ENCODE results near the gene CDKAL1. TPM values are rescaled to one million over a fixed set of nuclear protein-coding genes. Genes with fewer than 3 reads are reported as not detected.

Gene CDKAL1
- total and polyA plus RNA-seq, 2 of the 13 experiments (the other 11 are each of a cell fraction or from before 2014, with no cell fraction given) = 9.5 to 27.7 TPM

DNA sequence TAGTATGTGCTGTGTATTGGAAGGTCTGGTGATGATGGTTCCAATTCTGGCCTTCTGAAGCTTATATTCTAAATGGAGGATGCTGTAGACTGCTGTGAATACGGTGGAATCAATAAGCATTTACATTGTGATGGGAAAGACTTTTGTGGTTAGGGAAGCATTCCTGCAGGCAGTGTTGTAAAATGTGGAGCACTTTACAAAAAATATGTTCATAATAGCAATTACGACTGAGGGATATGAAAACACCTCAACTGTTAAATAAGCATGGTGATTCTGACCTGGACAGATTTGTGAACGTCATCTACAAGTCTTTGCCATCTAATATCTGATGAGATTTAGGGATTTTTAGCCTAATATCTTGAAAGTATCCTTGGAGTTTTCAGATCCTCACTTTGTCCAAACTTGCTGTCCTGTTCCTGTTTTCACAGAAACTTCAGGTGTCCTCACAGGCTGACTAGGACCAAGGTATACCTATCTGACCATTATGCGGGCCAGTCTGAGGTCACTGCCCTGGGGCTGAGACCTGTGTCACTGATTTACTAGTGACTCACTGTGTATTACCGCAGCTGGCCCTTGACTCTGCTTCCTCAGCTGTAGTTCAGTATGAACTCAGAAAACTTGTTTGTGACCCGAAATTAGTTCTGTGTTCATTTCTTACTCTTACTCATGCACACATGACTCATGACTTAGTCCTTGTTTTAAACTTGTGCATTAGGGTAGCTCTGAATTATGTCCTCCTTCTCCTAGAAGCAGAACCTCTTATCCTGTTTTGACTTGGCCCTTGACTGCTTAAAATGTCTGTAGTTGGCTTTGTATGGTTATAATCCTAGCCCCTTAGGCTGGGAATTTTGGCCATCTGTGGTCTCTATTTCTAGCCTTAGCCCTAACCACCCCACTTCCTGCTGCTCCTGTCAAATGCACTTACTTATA is 343.0 kb downstream of the CDKAL1 start (continued):
- no peak for TF ChIP-seq TCF12 (IDR thresholded peaks at IDR 0.05)
- no peak for TF ChIP-seq TCF12 (CRISPR knock-in tag; IDR thresholded peaks at IDR 0.05)
- peak; percentile 54; the same call in 1 of the 2 replicates for TF ChIP-seq CREM (IDR thresholded peaks at IDR 0.05)
- no peak for TF ChIP-seq CREM (CRISPR knock-in tag; IDR thresholded peaks at IDR 0.05)
- 0 out of 4 replicates have a peak, but pooled peaks of 1 of the 2 experiments have one; percentile 12 for TF ChIP-seq HMGXB4 (CRISPR knock-in tag; IDR thresholded peaks at IDR 0.05; ENCODE audit: borderline replicate concordance in 1 of 2, low read depth in 1 of 2)
- 0 out of 2 replicates have a peak, but pooled peaks have one; percentile 81 for TF ChIP-seq CC2D1A (CRISPR knock-in tag; IDR thresholded peaks at IDR 0.05)
- TF ChIP-seq, protein P1, sequence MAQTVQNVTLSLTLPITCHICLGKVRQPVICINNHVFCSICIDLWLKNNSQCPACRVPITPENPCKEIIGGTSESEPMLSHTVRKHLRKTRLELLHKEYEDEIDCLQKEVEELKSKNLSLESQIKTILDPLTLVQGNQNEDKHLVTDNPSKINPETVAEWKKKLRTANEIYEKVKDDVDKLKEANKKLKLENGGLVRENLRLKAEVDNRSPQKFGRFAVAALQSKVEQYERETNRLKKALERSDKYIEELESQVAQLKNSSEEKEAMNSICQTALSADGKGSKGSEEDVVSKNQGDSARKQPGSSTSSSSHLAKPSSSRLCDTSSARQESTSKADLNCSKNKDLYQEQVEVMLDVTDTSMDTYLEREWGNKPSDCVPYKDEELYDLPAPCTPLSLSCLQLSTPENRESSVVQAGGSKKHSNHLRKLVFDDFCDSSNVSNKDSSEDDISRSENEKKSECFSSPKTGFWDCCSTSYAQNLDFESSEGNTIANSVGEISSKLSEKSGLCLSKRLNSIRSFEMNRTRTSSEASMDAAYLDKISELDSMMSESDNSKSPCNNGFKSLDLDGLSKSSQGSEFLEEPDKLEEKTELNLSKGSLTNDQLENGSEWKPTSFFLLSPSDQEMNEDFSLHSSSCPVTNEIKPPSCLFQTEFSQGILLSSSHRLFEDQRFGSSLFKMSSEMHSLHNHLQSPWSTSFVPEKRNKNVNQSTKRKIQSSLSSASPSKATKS (CRISPR knock-in tag; IDR thresholded peaks at IDR 0.05) = no peak
- peak; percentile 70; the same call in 1 of the 2 replicates for TF ChIP-seq ZNF766 (CRISPR knock-in tag; IDR thresholded peaks at IDR 0.05; ENCODE audit: borderline replicate concordance)
- 0 out of 2 replicates have a peak, but pooled peaks have one; percentile 9 for TF ChIP-seq CTCF (CRISPR knock-in tag; IDR thresholded peaks at IDR 0.05)
- no peak for TF ChIP-seq ZBTB26 (CRISPR knock-in tag; IDR thresholded peaks at IDR 0.05; ENCODE audit: borderline replicate concordance)
- TF ChIP-seq ZFP36L1 (CRISPR knock-in tag; IDR thresholded peaks at IDR 0.05) = peak; percentile 72; the same call in 1 of the 2 replicates
- TF ChIP-seq ERF (CRISPR knock-in tag; IDR thresholded peaks at IDR 0.05) = peak; percentile 87
- TF ChIP-seq ZNF331 (CRISPR knock-in tag; IDR thresholded peaks at IDR 0.05) = peak; percentile 75; the same call in 1 of the 2 replicates
- TF ChIP-seq, protein P2, sequence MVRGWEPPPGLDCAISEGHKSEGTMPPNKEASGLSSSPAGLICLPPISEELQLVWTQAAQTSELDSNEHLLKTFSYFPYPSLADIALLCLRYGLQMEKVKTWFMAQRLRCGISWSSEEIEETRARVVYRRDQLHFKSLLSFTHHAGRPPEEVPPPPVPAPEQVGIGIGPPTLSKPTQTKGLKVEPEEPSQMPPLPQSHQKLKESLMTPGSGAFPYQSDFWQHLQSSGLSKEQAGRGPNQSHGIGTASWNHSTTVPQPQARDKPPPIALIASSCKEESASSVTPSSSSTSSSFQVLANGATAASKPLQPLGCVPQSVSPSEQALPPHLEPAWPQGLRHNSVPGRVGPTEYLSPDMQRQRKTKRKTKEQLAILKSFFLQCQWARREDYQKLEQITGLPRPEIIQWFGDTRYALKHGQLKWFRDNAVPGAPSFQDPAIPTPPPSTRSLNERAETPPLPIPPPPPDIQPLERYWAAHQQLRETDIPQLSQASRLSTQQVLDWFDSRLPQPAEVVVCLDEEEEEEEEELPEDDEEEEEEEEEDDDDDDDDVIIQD (CRISPR knock-in tag; IDR thresholded peaks at IDR 0.05; ENCODE audit: low read depth) = peak; percentile 96
- TF ChIP-seq MEIS1 (CRISPR knock-in tag; IDR thresholded peaks at IDR 0.05; ENCODE audit: borderline replicate concordance) = peak; percentile 71; the same call in 1 of the 2 replicates
- peak; percentile 63; the same call in 1 of the 2 replicates for TF ChIP-seq ZNF792 (CRISPR knock-in tag; IDR thresholded peaks at IDR 0.05)
- TF ChIP-seq NR2F1 (CRISPR knock-in tag; IDR thresholded peaks at IDR 0.05) = peak; percentile 79 to 80
